PC-3 (cell line): ENCODE measurements around the gene OBP2B.

ENCODE experiments used
- CTCF ChIP-seq: fragments of 300-600 bp; sonication (generic); conservative IDR thresholded peaks from 2 replicates; pipeline ENCODE4 v1.5.1; 2017; ENCODE audit warnings: antibody characterized with exemption, low read depth, mild to moderate bottlenecking, low read length
- EZH2 ChIP-seq: fragments of 300-600 bp; sonication (generic); IDR thresholded peaks from one replicate; pipeline ENCODE4 v1.6.1; 2017; ENCODE audit warnings: antibody characterized with exemption, mild to moderate bottlenecking, low read length; ENCODE audit not compliant: unreplicated experiment

- no peak for TF ChIP-seq CTCF
- TF ChIP-seq EZH2: no peak
Measured at GRCh38 chr9:133257465-133257956, 48.5 kb upstream of the OBP2B start.
